GM12891 (cell line): ENCODE results near the gene CWC25.

Source experiments
- PAX5 ChIP-seq: IDR thresholded peaks from 2 replicates; pipeline ENCODE4 v1.6.1; 2011; ENCODE audit warnings: low read length, moderate library complexity, mild to moderate bottlenecking; ENCODE audit not compliant: insufficient read depth, severe bottlenecking
- POLR2A ChIP-seq: IDR thresholded peaks from 2 replicates; pipeline ENCODE4 v1.6.1; 2011; ENCODE audit warnings: low read depth, low read length, control low read depth
- POLR2AphosphoS5 ChIP-seq: IDR thresholded peaks from 2 replicates; pipeline ENCODE4 v1.6.1; 2011; ENCODE audit warnings: low read depth, low read length, control low read depth
- POU2F2 ChIP-seq: IDR thresholded peaks from 2 replicates; pipeline ENCODE4 v1.6.1; 2011; ENCODE audit warnings: low read depth, mild to moderate bottlenecking, control low read depth, low read length, moderate library complexity
- SPI1 ChIP-seq: IDR thresholded peaks from 2 replicates; pipeline ENCODE4 v1.6.1; 2011; ENCODE audit warnings: low read depth, low read length, control low read depth
- TAF1 ChIP-seq: IDR thresholded peaks from 2 replicates; pipeline ENCODE4 v1.6.1; 2011; ENCODE audit warnings: low read depth, low read length, control low read depth

DNA sequence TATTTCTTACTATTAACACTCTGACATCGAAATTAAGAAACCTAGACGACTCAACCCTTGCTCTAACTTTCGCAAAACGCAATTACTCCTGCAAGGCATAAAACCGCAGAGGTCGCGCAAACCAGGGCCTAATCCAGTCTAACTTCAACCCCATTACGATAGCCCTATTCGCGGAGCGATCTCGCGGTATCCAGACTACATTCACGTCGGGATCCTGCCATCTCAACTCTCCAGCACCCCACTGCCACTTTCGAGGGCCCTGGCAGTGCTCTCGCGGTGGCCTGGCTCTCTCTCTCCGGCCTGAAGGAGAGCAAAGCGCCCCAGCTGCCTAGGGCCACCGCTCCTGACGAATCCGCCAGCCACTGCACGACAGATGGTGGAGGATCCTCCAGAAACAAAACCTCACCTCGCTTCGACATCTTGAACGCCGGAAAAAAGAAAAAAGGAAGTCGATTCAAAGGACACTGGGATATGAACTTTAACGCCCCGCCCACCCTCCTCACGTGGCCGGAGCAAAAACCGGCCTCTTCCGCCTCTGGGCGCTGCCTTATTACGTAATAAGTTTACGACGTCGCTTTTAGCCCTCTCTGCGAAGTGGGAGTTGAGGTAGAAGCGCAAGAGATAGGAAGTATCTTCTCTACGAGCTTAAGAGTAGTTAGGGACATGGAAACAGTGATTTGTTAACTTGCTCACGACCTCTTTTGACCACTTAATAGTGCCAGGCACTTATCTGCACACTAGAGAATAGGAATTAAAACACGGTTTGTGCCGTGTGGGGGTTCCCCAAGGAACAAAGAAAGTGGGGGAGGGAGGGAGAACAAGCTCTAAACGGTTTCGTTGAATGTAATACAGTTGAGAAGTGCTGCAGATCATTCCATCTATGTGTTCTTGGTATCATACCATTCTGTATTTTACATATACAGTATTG, 28.4 kb upstream of the CWC25 start, which contains the start of gene RPL23:
- TF ChIP-seq POLR2A (peak; percentile 99), TAF1 (peak; percentile 99), POU2F2 (peak; percentile 87), POLR2AphosphoS5 (peak; percentile 99), SPI1 (peak; percentile 89), PAX5 (no peak)
